ENCODE data around the gene ZSWIM8.

DNA sequence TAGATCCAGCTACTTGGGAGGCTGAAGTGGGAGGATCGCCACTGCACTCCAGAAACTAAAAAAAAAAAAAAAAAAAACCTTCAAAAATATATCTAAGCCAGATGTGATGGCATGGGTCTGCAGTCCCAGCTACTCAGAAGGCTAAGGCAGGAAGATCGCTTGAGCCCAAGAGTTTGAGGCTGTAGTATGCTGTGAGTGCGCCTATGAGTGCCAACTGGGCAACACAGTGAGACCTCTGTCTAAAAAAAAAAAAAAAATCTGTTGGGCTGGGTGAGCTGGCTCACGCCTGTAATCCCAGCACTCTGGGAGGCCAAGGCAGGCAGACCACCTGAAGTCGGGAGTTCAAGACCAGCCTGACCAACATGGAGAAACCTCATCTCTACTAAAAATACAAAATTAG is 6.4 kb upstream of the ZSWIM8 start:
- TF ChIP-seq, protein P1, sequence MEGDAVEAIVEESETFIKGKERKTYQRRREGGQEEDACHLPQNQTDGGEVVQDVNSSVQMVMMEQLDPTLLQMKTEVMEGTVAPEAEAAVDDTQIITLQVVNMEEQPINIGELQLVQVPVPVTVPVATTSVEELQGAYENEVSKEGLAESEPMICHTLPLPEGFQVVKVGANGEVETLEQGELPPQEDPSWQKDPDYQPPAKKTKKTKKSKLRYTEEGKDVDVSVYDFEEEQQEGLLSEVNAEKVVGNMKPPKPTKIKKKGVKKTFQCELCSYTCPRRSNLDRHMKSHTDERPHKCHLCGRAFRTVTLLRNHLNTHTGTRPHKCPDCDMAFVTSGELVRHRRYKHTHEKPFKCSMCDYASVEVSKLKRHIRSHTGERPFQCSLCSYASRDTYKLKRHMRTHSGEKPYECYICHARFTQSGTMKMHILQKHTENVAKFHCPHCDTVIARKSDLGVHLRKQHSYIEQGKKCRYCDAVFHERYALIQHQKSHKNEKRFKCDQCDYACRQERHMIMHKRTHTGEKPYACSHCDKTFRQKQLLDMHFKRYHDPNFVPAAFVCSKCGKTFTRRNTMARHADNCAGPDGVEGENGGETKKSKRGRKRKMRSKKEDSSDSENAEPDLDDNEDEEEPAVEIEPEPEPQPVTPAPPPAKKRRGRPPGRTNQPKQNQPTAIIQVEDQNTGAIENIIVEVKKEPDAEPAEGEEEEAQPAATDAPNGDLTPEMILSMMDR (IDR thresholded peaks at IDR 0.05), result no peak
- TF ChIP-seq POLR2A (IDR thresholded peaks at IDR 0.05), result no peak
